Activated CD4-positive, alpha-beta T cell treated with anti-CD3 and anti-CD28 coated beads, Interleukin-2, amount 50 U/mL, for 16 hours (primary cell): ENCODE measurements around the gene TOLLIP.

Experiments
- DNase-seq: peaks from one replicate; pipeline ENCODE4 v3.0.0-alpha.2; 2020

TOLLIP gene

GRCh38 chr11:1297576-1298473, 11.6 kb downstream of the TOLLIP start:
- no peak for DNase-seq

DNA sequence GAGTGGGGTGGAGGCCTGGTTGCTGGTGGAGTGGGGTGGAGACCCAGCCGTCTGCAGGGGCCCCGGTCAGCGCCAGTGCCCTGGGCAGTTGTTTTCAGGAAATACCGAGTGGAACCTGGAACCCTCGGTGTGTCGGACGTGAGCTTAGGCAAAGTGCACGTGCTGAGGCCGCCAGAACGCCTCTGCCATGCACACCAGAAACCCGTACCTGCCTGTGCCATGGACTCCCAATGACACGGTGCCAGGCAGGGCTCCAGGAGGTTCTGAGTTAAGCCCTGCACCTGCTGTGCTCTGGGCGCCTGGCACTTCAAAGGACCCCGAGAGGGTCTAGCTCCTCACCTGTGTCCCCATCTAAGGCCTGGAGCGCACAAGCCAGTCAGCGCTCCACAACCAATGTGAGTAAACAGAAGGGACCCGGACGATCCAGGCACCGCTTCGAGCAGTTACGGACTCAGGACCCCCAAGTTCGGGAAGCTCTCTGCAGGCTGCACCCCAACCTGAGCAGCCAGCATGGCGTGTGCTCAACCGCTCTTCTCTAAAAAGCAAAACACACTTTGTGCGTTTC, 12.3 kb downstream of the TOLLIP start:
- no peak for DNase-seq

GRCh38 chr11:1296287-1296686, 13.1 kb downstream of the TOLLIP start:
- DNase-seq, result no peak

DNA sequence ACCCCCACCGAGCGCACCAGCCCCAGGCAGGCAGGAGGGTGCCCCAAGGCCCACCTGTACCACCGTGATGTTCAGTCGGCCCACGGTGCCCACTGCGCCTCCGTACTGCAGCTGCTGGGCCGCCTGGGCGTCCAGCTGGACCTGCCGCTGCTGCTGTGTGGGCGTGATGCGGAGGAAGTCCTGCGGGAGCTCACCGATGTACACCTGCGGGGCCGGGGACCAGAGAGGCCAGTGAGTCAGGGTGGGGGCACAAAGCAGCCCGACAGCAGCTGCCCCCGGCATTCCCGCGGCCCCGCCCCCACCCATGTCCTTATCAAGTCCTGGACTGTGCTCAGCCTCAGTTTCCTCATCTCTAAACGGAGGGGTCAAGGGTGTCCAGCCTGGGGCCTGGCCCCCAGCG, 13.8 kb downstream of the TOLLIP start:
- DNase-seq, result no peak

DNA sequence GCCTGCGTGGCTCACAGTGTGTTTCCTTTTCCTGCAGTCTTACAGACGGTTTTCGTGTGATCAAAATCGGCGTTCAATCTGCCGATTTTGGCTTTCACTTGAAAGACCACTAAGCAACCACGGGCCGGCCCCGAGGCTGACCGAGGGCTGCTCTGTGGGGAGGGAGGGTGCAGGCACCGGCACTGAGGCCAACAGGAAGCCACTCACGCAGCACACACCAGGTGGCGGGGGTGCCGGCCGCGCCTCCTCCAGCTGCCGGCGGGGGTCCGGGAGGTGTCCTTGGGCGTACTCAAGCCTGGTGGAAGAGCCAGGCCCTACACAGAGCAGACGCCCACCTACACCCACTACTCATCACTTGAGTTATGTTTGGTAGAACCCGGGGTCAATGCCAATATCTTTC, 14.3 kb downstream of the TOLLIP start:
- no peak for DNase-seq

DNA sequence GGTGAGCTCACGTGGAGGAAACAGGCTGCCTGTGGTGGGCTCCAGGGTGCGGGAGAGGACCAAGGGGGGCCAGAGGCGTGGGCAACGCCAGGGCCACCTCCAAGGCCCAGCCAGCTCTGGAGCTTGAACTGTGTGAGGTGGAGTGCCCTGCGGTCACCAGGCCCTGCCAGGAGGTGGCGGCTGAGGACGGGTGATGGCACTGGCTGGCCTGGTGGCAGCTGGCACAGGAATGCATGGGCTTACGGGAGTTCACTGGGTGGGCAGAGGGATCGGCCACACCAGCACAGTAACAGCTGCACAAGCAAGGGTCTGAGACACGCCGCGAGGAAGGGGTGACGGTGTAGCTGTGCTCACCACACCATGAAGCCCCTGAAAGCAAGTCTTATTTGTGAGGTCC, 15.8 kb downstream of the TOLLIP start:
- DNase-seq, result no peak

DNA sequence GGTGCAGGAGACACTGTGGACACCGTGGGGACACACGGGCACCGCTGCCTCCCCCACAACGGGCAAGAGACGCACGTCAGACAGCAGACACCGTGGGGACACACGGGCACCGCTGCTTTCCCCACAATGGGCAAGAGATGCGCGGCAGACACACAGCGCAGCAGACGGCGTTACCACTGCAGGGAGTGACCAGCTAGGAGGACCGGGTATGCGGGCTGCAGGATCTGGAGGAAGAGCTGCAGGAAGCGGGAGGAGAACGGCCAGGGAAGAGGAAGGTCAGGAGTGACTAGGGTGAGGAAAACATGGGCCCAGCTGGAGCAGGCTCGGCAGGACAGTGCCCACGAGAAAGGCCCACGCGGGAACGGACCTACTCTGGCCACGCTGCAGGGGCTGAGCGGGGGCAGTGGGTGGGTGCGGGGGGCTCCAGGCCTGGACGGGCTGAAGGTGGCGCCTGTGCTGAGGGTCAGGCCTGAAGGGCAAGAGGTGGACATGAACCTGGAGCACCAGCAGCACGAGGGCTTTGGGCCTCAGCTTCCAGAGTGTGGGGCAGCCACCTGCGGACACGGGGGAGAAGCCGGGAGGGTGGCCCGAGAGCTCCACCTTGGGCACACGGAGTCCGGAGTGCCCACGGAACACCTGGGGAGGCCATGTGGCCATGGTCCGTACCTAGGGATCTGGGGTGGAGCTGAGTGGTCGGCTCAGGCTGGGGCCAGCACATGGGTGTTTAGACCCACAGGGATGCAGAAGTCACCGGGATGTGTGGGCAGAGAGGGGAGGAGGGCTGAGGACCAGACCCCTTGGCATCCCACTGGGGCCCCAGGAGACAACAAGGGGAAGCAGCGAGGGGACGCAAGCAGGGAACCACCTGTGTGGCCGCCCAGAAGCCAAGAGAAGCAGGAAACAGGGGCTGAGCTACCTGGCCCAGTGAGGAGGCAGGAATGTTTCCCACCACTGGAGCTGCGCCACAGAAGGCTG, 16.5 kb downstream of the TOLLIP start:
- no peak for DNase-seq

DNA sequence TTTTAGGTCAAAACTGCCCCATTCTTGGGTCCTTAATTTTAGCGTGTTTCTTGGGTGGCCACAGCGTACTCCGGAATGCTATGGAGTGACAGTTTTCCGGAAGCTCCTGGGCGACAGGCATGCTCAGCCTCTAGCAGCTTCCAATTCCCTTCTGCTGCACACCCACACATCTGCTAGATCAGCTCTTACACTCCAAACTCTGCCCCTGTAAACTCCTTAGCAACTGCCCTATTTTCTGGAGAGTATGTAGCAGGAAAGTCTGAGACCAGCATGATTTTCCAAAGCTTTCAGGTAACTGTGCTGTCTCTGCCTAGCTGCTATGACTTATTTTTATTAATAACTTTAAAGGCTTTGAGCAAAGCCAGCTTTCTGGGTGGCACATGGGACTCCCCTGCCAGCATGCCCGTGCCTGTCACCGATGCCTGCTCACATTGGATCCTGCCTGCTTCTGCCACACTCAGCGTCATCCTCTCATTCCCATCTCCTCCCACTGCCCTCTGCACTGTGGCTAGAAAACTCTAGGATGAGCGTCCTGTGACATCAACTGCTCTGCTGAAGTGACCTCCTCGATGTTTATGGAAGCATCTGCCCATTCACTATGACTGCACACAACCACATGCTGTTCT, 17.3 kb downstream of the TOLLIP start:
- DNase-seq, result no peak

DNA sequence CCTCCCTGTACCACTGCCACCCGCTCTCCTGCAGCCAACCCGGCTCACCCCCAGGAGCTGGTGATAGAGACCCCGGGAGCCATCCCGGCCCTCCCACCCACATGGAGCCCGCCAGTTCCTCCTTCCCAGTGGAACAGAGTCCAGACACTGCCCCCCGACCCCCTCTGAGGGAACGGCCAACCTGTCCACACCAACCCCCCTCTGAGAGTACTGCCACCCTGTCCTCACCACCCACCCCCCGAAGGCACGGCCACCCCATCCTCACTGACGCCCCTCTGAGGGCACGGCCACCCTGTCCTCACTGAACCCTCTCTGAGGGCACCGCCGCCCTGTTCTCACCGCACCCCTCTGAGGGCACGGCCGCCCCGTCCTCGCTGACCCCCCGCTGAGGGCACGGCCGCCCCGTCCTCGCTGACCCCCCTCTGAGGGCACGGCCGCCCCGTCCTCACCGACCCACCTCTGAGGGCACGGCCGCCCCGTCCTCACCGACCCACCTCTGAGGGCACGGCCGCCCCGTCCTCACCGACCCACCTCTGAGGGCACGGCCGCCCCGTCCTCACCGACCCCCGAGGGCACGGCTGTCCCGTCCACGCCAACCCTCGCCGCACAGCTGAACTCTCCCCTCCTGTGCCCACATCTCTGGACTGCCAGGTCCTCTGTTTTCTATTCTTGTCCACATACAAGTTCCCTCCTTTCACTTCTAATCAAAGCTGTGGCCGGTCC, 18.0 kb downstream of the TOLLIP start:
- DNase-seq, result no peak

GRCh38 chr11:1290052-1291040, 19.1 kb downstream of the TOLLIP start:
- no peak for DNase-seq

- DNase-seq, result no peak
Measured at GRCh38 chr11:1289211-1289935, 20.1 kb downstream of the TOLLIP start.

- DNase-seq, result no peak
Measured at GRCh38 chr11:1288426-1289151, 20.8 kb downstream of the TOLLIP start.

GRCh38 chr11:1287928-1288327, 21.5 kb downstream of the TOLLIP start:
- no peak for DNase-seq

GRCh38 chr11:1285876-1286275, 23.6 kb downstream of the TOLLIP start:
- DNase-seq, result no peak

DNA sequence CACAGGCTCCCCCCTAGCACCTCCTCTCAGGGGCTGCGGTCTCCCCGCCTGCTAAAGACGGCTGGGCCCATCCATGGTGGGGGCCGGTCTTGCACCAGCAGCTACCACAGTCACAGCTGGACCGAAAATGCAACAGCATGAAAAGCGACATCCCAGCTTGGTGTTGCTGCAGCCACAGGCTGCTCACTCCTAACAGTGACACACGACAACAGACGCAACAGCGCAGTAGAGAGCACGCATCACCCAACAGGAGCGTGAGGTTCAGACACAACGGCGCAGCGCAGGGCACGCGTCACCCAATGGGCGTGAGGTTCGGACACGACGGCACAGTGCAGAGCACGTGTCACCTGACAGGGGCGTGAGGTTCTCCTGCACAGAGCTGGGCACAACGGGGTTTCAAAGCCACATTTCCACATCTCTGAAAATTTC, 24.1 kb downstream of the TOLLIP start:
- no peak for DNase-seq

DNA sequence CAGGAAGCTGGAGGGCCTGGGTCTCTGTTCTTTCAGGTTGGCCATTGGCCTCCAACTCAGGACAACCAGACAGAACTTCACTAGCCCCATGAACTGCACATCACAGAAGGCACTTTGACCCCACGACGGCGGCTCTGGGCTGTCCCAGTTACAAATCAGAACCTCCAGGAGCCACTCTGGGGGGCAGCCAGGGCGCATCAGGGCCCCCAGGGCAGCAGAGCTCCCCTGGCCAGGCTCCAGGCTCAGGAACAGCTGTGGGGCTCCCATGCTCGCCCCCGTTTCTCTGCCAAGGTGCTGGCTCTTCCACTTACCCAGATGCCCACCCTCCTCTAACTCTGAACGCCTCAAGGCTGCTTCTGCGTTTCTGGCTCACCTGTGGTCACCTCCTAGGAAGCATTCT, 25.5 kb downstream of the TOLLIP start:
- no peak for DNase-seq

- DNase-seq, result no peak
Measured at GRCh38 chr11:1283091-1283511, 26.3 kb downstream of the TOLLIP start.

DNA sequence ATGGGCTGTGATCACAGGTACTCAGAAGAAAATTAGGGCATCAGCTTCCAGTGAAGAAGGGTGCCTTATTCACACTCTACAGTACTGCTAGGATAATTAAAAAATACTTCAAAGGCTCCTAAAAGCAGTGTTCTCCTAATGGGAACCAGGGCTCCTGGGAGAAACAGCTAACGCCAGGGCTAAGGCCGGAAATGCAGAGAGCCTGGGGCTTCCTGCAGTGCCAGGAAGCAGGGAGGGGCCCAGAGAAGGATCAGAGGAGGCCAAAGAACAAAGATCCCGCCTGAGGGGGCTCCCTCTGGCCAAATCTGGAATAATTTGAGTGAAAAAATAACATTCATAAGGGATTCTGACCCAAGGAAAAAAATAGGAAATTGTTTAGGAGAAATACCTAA, 27.5 kb downstream of the TOLLIP start:
- DNase-seq, result no peak

DNA sequence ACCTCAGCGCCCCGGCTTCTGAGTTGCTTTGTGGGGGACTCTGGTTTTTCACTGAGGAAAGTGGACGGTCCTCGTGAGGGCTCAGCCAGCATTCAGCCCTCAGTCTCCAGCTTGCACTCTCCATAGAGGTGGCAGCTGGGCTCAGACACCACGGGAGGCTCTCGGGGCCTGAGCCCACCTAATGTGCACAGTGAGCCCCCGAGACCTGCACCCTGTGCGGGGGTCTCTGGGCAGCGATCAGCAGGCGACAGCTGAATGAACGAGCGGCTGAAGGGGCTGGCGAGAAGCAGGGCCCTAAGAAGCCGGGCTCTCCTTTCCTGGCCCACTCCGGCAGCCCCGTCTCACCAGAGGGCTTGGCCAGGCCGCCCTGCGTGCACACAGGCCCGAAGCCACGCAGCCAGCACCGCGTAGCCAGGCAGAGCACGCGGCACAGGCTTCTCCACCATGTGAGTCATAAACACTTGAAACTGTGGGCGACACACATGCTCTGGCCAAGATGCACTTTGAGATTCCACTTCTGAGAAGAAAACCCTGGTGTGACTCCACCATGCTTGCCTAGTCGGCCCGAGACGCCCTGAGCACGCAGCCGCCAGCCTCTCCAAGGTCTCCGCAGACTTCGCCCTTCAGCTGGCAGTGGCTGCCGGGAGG, 28.0 kb downstream of the TOLLIP start:
- no peak for DNase-seq
